NCI-H510A (cell line): ENCODE measurements around the gene SLC7A9.
"Not testable (repeated sequence)": the region's sequence is repeated elsewhere in the genome, so short reads cannot be mapped to it uniquely, and the experiment has no call there.

Experiments used
- DNase-seq: peaks from one replicate; lab custom pipeline; 2025; lab: John Stamatoyannopoulos, UW

SLC7A9 gene

DNA sequence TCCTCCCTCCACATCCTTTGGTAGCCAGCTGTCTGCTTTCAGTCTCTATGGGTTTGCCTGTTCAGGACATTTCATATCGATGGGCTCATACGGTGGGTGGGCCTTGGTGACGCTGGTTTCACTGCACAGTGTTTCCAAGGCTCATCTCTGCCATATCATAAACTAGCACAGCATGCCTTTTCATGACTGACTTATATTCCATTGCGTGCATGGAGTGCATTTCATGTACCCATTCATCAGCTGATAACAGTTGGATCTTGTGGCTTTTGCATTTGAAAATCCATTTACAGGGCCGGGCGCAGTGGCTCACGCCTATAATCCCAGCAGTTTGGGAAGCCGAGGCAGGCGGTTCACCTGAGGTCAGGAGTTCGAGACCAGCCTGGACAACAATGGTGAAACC is 80.1 kb downstream of the SLC7A9 start:
- DNase-seq = no peak

DNA sequence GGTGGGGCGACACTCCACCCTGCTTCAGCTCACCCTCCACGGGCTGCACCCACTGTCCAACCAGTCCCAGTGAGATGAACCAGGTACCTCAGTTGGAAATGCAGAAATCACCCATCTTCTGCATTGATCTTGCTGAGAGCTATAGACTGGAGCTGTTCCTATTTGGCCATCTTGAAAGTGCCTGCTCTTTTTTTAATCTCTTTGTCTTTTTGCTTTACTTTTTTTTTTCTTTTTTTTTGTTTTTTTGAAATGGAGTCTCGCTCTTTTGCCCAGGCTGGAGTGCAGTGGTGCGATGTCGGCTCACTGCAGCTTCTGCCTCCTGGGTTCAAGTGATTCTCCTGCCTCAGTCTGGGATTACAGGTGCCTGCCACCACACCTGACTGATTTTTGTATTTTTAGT is 81.7 kb downstream of the SLC7A9 start:
- not testable (repeated sequence) for DNase-seq

DNA sequence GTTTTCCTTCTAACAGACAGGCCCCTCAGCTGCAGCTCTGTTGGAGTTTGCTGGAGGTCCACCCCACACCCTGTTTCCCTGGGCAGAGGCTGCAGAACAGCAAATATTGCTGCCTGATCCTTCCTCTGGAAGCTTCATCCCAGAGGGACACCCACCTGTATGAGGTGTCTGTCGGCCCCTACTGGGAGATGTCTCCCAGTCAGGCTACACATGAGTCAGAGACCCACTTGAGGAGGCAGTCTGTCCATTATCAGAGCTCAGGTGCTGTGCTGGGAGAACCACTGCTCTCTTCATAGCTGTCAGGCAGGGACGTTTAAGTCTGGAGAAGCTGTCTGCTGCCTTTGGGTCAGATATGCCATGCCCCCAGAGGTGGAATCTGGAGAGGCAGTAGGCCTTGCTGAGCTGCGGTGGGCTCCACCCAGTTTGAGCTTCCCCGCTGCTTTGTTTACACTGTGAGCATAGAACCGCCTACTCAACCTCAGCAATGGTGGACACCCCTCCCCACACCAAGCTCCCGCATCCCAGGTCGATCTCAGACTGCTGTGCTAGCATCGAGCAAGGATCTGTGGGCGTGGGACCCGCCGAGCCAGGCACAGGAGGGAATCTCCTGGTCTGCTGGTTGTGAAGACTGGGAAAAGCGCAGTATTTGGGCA is 82.3 kb downstream of the SLC7A9 start:
- DNase-seq = peak; percentile 47

DNA sequence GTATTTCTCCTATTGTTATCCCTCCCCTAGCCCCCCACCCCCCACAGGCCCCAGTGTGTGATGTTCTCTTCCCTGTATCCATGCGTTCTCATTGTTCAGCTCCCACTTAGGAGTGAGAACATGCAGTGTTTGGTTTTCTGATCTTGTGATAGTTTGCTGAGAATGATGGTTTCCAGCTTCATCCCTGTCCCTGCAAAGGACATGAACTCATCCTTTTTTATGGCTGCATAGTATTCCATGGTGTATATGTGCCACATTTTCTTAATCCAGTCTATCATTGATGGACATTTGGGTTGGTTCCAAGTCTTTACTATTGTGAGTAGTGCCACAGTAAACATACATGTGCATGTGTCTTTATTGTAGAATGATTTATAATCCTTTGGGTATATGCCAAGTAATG is 87.5 kb downstream of the SLC7A9 start:
- not testable (repeated sequence) for DNase-seq

DNA sequence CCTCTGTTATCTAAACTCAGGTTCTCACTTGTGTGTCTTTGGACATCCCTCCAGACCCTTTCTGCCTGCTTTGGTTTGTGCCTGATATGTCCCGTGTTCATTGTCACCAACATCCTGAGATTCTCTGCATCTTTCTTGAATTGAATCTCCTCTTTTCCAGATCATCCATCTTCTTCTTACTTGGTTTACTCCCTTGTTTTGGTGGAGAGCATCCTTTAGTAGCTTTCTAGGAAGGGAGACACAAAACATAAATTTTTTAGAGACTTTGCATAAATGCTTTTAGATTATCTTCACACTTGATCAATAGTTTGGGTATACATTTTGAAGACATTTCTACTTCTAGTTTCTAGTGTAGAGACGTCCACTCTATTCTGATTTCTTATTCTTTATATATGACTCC is 88.3 kb downstream of the SLC7A9 start:
- no peak for DNase-seq
